HEK293T (cell line): ENCODE results near the gene CLC.

Experiments
- ARNT ChIP-seq: fragments of 450-650 bp; IDR thresholded peaks from 2 replicates; pipeline ENCODE4 v1.6.1; 2017; ENCODE audit warnings: mild to moderate bottlenecking
- BHLHE40 ChIP-seq: fragments of 450-650 bp; IDR thresholded peaks from 2 replicates; pipeline ENCODE4 v1.6.1; 2016; ENCODE audit warnings: mild to moderate bottlenecking, moderate library complexity, borderline replicate concordance
- ELF4 ChIP-seq: fragments of 450-650 bp; IDR thresholded peaks from 2 replicates; pipeline ENCODE4 v1.6.1; 2017; ENCODE audit warnings: antibody characterized with exemption
- FOXA1 ChIP-seq: fragments of 450-650 bp; IDR thresholded peaks from 2 replicates; pipeline ENCODE4 v1.6.1; 2016; ENCODE audit warnings: mild to moderate bottlenecking
- FOXK2 ChIP-seq: fragments of 450-650 bp; IDR thresholded peaks from 2 replicates; pipeline ENCODE4 v1.6.1; 2016; ENCODE audit warnings: mild to moderate bottlenecking
- FOXM1 ChIP-seq: fragments of 450-650 bp; IDR thresholded peaks from 2 replicates; pipeline ENCODE4 v1.6.1; 2017; ENCODE audit warnings: mild to moderate bottlenecking, borderline replicate concordance
- HDGF ChIP-seq: fragments of 450-650 bp; IDR thresholded peaks from 2 replicates; pipeline ENCODE4 v1.6.1; 2017; ENCODE audit warnings: antibody characterized with exemption, borderline replicate concordance
- LEF1 ChIP-seq: fragments of 450-650 bp; IDR thresholded peaks from 2 replicates; pipeline ENCODE4 v1.6.1; 2017; ENCODE audit warnings: mild to moderate bottlenecking, borderline replicate concordance
- NFRKB ChIP-seq: fragments of 450-650 bp; IDR thresholded peaks from 2 replicates; pipeline ENCODE4 v1.6.1; 2016; ENCODE audit warnings: mild to moderate bottlenecking, moderate library complexity
- PKNOX1 ChIP-seq: fragments of 450-650 bp; IDR thresholded peaks from 2 replicates; pipeline ENCODE4 v1.6.1; 2016
- SP1 ChIP-seq: fragments of 450-650 bp; IDR thresholded peaks from 2 replicates; pipeline ENCODE4 v1.6.1; 2017
- SUZ12 ChIP-seq: fragments of 450-650 bp; IDR thresholded peaks from 2 replicates; pipeline ENCODE4 v1.6.1; 2016; ENCODE audit warnings: mild to moderate bottlenecking
- TARDBP ChIP-seq: fragments of 450-650 bp; IDR thresholded peaks from 2 replicates; pipeline ENCODE4 v1.6.1; 2016
- ZNF384 ChIP-seq: fragments of 450-650 bp; IDR thresholded peaks from 2 replicates; pipeline ENCODE4 v1.6.1; 2016

GRCh38 chr19:39710333-39710890, 27.4 kb downstream of the CLC start:
- no peak for TF ChIP-seq TARDBP
- TF ChIP-seq PKNOX1 = no peak
- no peak for TF ChIP-seq BHLHE40
- no peak for TF ChIP-seq FOXM1
- TF ChIP-seq ELF4 = no peak
- no peak for TF ChIP-seq HDGF
- no peak for TF ChIP-seq SP1
- TF ChIP-seq NFRKB = no peak
- TF ChIP-seq ARNT = no peak
- no peak for TF ChIP-seq FOXA1
- TF ChIP-seq SUZ12 = no peak
- TF ChIP-seq FOXK2 = no peak
- TF ChIP-seq ZNF384 = no peak
- TF ChIP-seq LEF1 = no peak
